Activated CD4-positive, CD25-positive, alpha-beta regulatory T cell treated with anti-CD3 and anti-CD28 coated beads, Interleukin-2, amount 50 U/mL, for 16 hours (primary cell): ENCODE data around the gene DCAF6.
"Not testable (repeated sequence)": the region's sequence is repeated elsewhere in the genome, so short reads cannot be mapped to it uniquely, and the experiment has no call there.

Experiments
- DNase-seq: peaks from one replicate; pipeline ENCODE4 v3.0.0-alpha.2; 2020; ENCODE audit warnings: low read depth, low spot score

The DCAF6 gene

GRCh38 chr1:168009322-168009721 lies 72.8 kb downstream of the DCAF6 start:
- DNase-seq = no peak

DNA sequence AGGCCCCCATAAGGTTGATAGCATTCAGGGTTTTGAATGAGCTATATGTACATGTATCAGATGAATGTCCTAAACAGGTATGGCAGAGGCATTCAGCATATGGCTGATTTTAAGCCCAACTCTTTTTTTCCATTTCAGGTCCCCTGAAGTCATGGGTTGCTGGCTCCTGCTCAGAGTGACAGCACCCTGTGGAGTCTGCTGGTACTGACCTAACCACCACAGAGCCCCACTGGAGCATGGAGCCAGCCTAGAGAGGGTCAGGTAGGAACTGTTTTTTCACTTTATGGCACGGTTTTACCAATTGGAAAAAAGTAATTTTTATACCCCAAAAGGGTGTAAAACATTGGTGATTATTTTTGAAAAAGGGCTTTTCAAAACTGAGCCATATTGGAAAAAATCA lies 82.9 kb downstream of the DCAF6 start:
- no peak for DNase-seq

GRCh38 chr1:168031198-168031597 lies 94.7 kb downstream of the DCAF6 start:
- no peak for DNase-seq

- no peak for DNase-seq
These were observed 95.1 kb downstream of the DCAF6 start for GRCh38 chr1:168031627-168032026.

DNA sequence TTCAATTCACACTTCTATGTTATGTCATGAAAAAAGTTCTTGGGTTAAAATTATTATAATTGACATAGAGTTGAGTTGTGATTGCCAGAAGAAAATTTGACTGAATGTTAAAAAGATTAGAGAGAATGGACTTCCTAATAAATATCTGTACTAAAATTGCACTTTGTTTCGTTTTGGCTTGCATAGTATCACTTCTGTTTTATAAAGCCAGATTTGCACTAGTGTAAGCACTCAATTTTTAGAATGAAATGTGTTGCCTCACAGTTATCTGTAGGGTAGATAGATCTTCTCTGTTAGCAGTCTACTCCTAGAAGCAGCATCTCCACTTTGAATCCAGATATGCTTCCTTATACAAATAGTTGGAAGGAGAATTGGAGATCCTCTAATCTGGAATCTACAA lies 95.5 kb downstream of the DCAF6 start:
- DNase-seq = no peak

DNA sequence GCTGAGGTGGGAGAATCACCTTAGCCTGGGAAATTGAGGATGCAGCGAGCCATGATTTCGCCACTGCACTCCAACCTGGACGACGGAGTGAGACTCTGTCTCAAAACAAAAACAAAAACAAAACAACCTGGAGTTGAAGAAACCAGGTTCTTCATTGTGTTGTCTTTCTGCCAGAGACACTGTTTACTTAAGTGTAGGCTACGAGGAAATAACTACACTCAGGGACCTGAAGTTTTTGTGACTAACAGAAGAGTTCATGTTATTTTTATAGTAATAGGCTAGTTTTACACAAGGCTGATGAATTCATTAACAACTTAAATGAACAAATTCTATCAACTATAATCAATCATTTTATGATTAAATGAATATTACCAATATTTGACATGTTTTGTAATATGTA lies 98.9 kb downstream of the DCAF6 start:
- no peak for DNase-seq

DNA sequence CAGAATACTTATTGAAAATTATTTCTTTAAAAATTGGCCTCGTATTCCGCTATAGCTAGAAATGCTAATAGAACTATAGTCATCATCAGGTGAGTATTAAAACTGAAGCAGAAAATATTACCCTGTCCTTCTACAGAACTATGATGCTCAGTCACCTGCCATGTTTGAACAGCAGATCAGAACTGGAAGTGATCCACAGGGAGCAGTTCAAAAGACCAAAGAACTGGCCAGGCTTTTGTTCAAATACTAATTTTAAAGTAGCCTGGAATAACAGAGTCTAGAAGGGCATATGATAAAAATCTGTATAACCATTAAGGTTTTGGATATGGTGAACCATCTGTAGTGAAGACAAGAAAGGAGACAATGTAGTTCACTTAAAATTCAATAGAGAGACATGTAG lies 105.9 kb downstream of the DCAF6 start:
- no peak for DNase-seq

DNA sequence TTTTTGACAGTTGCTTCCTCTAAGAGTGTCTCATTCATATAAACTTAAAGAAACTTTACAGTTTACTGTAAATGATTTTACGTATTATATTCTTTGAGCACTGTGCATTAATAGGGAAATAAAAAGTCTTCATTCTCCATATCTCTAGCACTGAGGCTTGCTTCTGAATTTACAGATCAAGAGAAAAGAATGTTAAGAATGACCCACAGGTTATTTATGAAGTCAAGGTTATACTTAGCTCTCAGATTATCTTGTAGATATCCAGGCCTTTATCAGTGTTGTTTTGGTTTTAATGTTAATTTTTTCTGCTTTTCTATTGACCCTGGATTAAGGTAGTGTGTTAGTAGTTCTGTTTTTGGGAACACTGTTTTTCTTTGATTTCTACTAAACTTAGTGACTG lies 108.8 kb downstream of the DCAF6 start:
- no peak for DNase-seq

GRCh38 chr1:168050307-168050706 lies 113.8 kb downstream of the DCAF6 start:
- no peak for DNase-seq

- no peak for DNase-seq
These were observed 114.4 kb downstream of the DCAF6 start for GRCh38 chr1:168050880-168051279.

DNA sequence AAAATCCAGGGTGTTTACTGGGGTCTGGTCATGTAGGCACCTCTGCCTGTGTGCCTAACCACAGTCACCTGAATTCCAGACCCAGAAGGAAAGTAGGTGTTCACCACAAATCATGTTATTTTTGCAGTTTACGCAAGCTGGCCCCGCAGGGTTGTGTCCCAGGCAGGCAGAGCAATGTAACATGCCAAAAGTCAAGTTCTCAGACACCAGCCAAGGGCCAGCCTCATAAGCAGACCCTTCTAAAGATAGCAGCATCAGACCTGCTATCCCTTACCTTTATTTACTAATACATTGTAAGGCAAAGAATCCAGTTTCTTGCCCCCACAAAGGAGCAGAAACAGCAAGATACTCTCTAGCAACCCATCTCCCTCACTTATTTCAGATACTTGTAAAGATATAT lies 117.2 kb downstream of the DCAF6 start:
- DNase-seq = no peak

GRCh38 chr1:168054117-168054516 lies 117.6 kb downstream of the DCAF6 start:
- no peak for DNase-seq

DNA sequence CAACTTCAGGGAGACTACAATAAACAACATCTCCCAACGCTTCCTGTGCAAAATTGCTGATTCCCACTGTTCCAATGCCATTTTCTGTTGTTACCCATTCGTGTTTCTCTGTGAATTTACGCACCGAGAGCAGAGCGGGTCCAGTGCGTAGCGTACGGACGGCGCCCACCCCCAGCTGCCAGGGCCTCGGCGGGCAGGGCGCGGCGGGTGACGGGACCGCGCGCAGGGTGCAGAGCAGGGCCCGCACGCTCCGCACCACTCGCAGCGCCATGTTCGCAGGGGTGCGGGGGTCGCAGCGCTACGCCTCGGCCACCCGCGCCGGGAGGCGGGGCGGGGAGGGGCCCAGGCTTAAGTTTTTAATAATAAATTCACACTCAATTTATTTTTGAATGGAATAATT lies 119.7 kb downstream of the DCAF6 start:
- DNase-seq = not testable (repeated sequence)

DNA sequence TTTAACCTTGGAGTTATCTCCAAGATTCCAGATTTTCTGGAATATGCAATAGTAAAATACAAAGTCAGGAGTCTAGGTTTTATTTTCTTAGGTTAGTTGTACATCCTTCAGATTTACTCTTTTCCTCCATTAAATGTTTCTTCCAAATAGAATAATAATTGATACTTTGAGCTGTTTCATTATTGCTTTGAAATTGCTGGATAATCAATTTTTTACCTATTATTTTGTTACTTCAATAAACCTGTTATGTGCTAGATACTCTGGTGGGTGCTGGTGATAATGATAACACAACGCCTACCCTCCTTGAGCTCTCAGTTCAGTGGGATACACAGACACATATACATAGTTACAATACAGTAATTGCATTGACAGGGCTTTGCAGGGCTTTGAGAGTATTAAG lies 120.9 kb downstream of the DCAF6 start:
- DNase-seq = no peak

DNA sequence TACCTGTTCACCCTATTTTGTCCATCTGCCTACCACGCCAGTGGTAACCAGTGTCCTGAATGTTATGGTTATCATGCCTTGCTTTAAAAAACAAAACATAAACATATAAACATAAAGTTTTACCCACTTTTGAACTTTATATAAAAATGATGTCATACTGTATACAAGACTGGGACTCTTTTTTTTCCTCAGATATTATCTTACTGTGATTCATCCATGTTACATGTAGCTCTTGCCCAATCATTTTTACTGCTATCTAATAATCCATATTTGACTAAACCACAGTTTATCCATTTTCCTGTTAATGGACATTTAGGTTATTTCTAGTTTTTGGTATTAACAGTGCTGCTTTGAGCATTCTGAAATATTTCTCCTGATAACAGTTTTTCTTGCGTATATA lies 121.4 kb downstream of the DCAF6 start:
- no peak for DNase-seq

- DNase-seq = no peak
These were observed 127.7 kb downstream of the DCAF6 start for GRCh38 chr1:168064216-168064615.

DNA sequence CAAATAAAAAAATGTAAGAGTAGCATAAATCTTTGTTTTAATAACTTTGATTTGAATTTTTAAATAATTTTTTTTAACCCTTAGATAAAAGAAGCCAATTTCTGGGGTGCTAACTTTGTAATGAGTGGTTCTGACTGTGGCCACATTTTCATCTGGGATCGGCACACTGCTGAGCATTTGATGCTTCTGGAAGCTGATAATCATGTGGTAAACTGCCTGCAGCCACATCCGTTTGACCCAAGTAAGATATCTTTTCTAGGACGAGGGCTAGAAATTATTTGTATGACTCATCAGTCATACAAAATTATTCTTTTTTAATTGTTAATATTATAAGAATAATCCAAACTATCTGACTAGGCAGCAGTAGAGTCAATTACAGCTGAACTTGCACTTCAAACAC lies 129.0 kb downstream of the DCAF6 start:
- no peak for DNase-seq

- DNase-seq = no peak
These were observed 132.9 kb downstream of the DCAF6 start for GRCh38 chr1:168069384-168069783.

GRCh38 chr1:168079761-168080160 lies 143.3 kb downstream of the DCAF6 start:
- DNase-seq = no peak

DNA sequence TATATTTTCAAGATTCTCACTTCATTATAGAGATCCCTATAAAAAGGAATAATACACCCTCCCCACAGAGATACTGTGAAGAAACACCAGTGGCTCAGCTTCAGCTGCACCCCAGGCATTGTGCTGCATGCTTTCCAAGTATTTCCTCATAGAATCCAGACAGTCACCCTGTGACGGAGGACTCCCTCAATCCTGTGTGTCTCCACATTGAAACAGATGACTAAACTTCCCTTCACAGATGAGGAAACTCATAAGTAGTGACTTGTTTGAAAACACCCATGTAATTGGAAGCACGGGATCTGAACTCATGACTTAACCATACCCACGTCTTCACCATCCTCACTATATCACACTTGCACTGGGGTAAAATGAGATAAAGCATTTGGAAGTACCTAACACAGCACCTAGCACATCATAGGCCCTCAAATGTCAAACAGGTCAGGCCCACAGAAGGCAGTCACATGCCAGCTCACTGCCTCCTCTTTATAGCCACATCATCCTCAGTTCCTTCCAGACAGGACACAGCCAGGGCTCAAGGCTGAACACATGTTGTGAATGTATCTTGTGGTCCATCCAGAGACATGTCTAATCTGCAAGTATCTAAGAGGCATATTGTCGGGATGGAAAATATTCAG lies 145.0 kb downstream of the DCAF6 start:
- DNase-seq = no peak

DNA sequence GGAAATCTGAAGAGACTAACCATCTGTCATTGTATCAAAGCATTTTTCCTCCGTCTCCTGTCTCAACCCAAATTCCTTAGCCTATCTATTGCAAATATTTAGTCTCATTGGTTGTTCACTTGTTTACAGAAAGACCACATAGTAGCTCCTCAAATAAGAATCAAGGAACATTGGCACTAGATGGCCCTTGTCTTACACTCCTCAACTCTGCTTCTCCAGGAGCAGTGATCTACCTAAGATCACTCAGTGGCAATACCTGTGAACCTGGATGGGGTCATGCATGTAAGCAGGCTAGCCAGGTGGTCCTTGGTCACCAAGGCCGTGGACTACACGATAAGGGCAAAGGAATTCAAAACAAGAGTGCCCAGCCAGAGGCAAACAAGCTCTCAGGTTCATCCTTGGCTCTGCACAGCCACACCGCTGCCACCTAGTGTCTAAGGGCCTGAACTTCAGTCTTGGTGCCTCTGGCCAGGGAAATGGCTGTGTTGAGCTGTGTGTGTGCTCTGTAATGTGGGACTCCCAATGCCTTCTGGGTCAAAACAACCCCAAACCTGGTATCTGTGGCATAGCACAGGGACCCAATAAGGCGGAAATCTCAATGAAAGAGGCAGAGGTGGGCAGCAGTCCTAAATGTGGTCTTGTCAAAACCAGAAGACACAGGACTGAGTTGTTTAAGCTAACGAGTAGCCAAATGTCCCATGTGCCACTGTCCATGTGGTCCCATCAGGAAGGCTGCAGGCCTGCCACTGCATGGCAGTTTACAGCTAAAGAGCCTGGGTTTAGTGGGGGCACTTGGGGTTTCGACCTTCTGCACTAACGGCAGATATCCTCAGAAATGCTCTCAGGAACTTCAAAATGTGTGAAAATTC lies 145.8 kb downstream of the DCAF6 start:
- peak; percentile 23 for DNase-seq

GRCh38 chr1:168083456-168084325 lies 147.2 kb downstream of the DCAF6 start:
- DNase-seq = no peak
